ENCODE data around the gene CDT1. TPM values are rescaled to one million over a fixed set of nuclear protein-coding genes. Genes with fewer than 3 reads are reported as not detected.

CDT1 gene
- total RNA-seq, 1 experiment from 2014 or later, result 74.1 TPM

DNA sequence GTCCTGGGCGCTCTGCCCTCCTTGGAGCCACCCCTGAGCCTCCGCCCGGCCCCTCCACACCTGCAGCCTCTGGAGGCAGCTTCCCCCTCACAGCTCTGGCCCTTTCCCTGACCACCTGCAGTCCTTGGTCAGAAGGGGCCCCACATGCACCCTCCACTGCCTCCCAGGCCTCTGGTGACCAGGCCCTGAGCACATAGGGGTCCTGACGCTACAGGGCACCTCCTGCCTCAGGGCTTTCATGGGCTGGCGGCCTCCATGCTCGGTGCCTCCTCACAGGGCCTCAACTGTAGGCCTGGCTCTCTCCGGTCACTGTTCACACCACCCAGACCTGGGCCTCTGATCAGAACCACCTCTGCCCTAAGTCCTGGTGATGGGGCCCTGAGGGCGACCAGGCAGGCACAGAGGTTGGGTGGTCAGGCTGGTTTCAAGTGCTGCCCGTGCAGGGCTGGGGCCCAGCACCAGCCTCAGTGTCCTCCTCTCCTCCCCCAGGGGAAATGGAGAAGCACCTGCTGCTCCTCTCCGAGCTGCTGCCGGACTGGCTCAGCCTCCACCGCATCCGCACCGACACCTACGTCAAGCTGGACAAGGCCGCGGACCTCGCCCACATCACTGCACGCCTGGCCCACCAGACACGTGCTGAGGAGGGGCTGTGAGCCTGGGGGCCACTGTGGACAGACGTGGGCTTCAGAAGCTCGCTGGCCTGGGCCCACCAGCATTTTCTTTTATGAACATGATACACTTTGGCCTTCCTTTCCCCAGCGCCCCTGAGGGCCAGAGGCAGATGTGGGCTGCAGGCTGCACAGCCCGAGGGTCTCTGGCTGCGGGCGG is 4.3 kb downstream of the CDT1 start:
- DNase-seq, result no peak
- Histone ChIP-seq H4K20me1 (ENCODE audit: control insufficient read depth, insufficient read depth, insufficient read length) (peaks cover 3% of the 10 kb centered on the region), H4K91ac (ENCODE audit: insufficient read length, low read depth, low read length) (no peak overlapping the region), H2AFZ (ENCODE audit: low read length) (no peak overlapping the region), H3T11ph (ENCODE audit: low read length) (no peak overlapping the region), H2BK15ac (ENCODE audit: low read depth, low read length) (no peak overlapping the region), H3K27me3 (ENCODE audit: insufficient read depth, low read length) (no peaks in the 10 kb centered on the region), H3K18ac (ENCODE audit: insufficient read length, low read depth, low read length) (no peak overlapping the region), H3K23me2 (ENCODE audit: insufficient read length, low read depth, low read length, poor library complexity, severe bottlenecking) (peaks cover 21% of the 10 kb centered on the region), H2BK20ac (ENCODE audit: low read depth, low read length, poor library complexity, severe bottlenecking) (no peak overlapping the region), H3K4ac (ENCODE audit: low read depth, low read length) (no peak overlapping the region), H2AK5ac (ENCODE audit: insufficient read length, low read length) (no peak overlapping the region), H2BK12ac (ENCODE audit: insufficient read length, low read depth, low read length) (no peak overlapping the region), H3K56ac (ENCODE audit: insufficient read length, low read depth, low read length) (no peak overlapping the region), H3K27ac (ENCODE audit: insufficient read length, low read depth, low read length) (no peak overlapping the region), H3K79me2 (ENCODE audit: insufficient read depth, low read length) (peaks cover 6% of the 10 kb centered on the region; the same call in 1 of the 2 replicates), H3K9ac (ENCODE audit: extremely low read depth, insufficient read length, low read length) (no peak overlapping the region), H3K14ac (ENCODE audit: insufficient read depth, low read length) (no peak overlapping the region), H2BK5ac (ENCODE audit: insufficient read length, low read length) (no peak overlapping the region), H3K23ac (ENCODE audit: insufficient read length, low read depth, low read length) (no peak overlapping the region), H4K5ac (ENCODE audit: insufficient read length, low read depth, low read length) (no peak overlapping the region), H2BK120ac (ENCODE audit: low read depth, low read length, poor library complexity, severe bottlenecking) (no peak overlapping the region), H3K4me1 (ENCODE audit: insufficient read depth, low read length) (no peaks in the 10 kb centered on the region), H4K8ac (replicated peaks; ENCODE audit: insufficient read length, low read depth, low read length) (no peak overlapping the region), H3K79me1 (ENCODE audit: insufficient read depth, low read depth, low read length, poor library complexity, severe bottlenecking) (peaks cover 6% of the 10 kb centered on the region), H3K4me2 (ENCODE audit: insufficient read depth, insufficient read length, low read length) (no peak overlapping the region), H3K9me3 (ENCODE audit: control insufficient read depth, low read depth, low read length) (no peaks in the 10 kb centered on the region)
- TF ChIP-seq, protein P1, sequence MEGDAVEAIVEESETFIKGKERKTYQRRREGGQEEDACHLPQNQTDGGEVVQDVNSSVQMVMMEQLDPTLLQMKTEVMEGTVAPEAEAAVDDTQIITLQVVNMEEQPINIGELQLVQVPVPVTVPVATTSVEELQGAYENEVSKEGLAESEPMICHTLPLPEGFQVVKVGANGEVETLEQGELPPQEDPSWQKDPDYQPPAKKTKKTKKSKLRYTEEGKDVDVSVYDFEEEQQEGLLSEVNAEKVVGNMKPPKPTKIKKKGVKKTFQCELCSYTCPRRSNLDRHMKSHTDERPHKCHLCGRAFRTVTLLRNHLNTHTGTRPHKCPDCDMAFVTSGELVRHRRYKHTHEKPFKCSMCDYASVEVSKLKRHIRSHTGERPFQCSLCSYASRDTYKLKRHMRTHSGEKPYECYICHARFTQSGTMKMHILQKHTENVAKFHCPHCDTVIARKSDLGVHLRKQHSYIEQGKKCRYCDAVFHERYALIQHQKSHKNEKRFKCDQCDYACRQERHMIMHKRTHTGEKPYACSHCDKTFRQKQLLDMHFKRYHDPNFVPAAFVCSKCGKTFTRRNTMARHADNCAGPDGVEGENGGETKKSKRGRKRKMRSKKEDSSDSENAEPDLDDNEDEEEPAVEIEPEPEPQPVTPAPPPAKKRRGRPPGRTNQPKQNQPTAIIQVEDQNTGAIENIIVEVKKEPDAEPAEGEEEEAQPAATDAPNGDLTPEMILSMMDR (conservative IDR thresholded peaks at IDR 0.05), result no peak
- peak overlapping the region in 1 of 2 experiments; percentile 51; a peak in 2 of 5 replicates for H3K4me3 Mint-ChIP-seq
- H3K27me3 Mint-ChIP-seq (ENCODE audit: low read depth), result no peaks in the 10 kb centered on the region; the same call in 1 of the 2 replicates
- peaks cover 17 to 55% (median 54%) of the 10 kb centered on the region in 3 experiments; a peak in 6 of 7 replicates for H3K36me3 Mint-ChIP-seq (ENCODE audit: insufficient read depth in 1 of 3, low read depth in 3 of 3)
- H3K27ac Mint-ChIP-seq, result peak overlapping the region; percentile 40 to 82 (median 75); a peak in 4 of 7 replicates
- no CpG with 5 or more reads among the region's 26 CpGs for WGBS (ENCODE audit: extremely low coverage, insufficient read length, low lambda C conversion rate)
- peaks cover 6 to 10% of the 10 kb centered on the region in 2 experiments for H3K4me1 Mint-ChIP-seq
- H3K9me3 Mint-ChIP-seq, result no peaks in the 10 kb centered on the region

Data from H9 (cell line).